Measurements from ENCODE around the gene STUB1.
A peak's percentile ranks its signal among the peaks of the same experiment; 100 is the strongest.
"Not testable (repeated sequence)": the region's sequence is repeated elsewhere in the genome, so short reads cannot be mapped to it uniquely, and the experiment has no call there.

Gene STUB1

GRCh38 chr16:678858-679813 lies 1.1 kb upstream of the STUB1 start:
- peak in 1 of 3 experiments; percentile 40 for DNase-seq (ENCODE audit: low read depth in 3 of 3)

DNA sequence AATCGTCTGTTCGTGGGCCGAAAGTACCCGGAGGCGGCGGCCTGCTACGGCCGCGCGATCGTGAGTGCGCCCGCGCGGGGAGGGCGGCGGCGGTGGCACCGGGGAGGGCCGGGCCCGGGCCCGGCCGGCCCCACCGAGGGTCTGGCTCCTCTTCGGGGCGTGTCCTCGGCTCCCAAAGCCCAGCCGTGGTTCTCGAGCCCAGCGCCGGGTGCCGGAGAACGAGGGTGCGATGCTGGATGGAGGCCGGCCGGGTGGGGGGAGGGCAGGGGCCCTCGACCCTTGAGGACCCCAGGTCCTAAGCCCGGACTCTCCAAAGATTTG lies 375 bp downstream of the STUB1 start:
- DNase-seq (ENCODE audit: low read depth in 3 of 3): no peak

DNA sequence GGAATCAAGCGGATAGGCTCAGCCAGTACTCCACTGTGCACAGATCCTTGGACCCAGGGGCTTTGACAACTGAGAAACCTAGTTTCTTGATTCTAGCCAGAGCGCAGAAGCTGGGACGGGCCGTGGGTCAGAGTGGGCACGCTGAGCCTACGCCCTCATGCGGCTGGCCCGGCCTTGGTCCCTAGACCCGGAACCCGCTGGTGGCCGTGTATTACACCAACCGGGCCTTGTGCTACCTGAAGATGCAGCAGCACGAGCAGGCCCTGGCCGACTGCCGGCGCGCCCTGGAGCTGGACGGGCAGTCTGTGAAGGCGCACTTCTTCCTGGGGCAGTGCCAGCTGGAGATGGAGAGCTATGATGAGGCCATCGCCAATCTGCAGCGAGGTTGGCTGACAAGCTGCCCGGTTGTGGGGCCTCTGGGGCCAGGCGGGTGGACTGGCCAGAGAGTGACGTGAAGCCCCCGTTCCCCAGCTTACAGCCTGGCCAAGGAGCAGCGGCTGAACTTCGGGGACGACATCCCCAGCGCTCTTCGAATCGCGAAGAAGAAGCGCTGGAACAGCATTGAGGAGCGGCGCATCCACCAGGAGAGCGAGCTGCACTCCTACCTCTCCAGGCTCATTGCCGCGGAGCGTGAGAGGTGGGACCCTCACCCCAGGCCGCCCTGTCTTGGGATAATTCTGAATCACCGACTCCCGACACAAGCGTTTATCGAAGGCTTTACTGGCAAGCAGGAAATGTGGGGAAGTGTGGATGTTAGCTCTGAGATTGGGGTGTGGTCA lies 946 bp downstream of the STUB1 start:
- no peak for DNase-seq (ENCODE audit: low read depth in 3 of 3)

DNA sequence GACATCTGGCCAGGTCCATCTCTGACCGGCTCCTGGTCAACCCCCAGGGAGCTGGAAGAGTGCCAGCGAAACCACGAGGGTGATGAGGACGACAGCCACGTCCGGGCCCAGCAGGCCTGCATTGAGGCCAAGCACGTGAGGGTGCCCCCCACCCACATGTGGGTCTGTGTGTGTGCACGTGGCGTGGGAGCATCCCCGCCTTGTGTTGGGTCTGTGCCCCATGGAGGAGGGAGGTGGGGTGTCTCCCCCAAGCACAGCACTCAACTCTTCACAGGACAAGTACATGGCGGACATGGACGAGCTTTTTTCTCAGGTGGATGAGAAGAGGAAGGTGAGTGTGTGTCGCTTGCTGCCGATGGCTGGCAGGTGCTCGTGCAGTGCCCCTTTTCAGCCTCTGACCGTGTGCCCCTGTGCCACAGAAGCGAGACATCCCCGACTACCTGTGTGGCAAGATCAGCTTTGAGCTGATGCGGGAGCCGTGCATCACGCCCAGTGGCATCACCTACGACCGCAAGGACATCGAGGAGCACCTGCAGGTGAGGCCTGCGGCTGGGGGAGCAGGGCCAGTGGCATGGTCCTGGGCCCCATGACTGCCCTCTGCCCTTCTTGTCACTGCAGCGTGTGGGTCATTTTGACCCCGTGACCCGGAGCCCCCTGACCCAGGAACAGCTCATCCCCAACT lies 1.7 kb downstream of the STUB1 start:
- DNase-seq (ENCODE audit: low read depth in 3 of 3): no peak

GRCh38 chr16:682493-683395 lies 2.5 kb downstream of the STUB1 start:
- no peak for DNase-seq (ENCODE audit: low read depth in 3 of 3)

DNA sequence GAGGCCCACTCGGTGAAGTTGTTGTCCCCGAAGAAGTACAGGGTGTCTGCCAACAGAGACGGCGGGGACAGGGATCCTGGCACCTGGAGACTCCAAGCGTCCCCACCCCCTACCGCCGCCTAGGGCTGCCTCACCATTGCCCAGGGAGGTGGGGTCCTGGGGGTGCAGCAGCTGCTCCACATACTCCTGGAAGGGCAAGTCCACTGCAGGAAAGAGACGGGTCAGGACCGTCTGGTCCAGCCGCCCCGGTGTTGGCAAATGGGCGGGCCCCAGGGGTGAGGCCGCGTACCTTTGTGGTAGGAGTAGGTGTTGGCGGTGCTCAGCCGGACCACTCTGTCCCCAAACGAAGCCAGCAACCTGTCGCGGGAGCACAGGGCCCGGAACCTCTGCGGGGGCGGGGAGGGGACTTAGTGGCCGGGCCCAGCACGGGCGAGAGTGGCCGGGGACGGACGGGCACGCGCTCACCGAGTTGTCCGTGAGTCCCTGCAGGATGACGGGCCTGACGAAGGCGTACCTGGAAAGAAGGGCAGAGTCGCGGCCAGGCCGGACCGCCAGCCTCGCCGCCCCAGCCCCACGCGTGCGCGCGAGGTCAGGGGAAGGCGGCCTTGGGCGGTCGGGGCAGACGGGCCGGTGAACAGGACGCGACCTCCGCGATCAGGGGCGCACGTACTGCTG lies 3.3 kb downstream of the STUB1 start:
- DNase-seq (ENCODE audit: low read depth in 3 of 3): no peak

- DNase-seq (ENCODE audit: low read depth in 3 of 3): peak; percentile 92 to 95 (median 92)
These were observed 4.0 kb downstream of the STUB1 start, which contains the start of gene JMJD8 for GRCh38 chr16:684071-684794. Gene JMJD8 (minus strand): TSS chr16:684334. CDS start chr16:684319, 15 bp downstream.

DNA sequence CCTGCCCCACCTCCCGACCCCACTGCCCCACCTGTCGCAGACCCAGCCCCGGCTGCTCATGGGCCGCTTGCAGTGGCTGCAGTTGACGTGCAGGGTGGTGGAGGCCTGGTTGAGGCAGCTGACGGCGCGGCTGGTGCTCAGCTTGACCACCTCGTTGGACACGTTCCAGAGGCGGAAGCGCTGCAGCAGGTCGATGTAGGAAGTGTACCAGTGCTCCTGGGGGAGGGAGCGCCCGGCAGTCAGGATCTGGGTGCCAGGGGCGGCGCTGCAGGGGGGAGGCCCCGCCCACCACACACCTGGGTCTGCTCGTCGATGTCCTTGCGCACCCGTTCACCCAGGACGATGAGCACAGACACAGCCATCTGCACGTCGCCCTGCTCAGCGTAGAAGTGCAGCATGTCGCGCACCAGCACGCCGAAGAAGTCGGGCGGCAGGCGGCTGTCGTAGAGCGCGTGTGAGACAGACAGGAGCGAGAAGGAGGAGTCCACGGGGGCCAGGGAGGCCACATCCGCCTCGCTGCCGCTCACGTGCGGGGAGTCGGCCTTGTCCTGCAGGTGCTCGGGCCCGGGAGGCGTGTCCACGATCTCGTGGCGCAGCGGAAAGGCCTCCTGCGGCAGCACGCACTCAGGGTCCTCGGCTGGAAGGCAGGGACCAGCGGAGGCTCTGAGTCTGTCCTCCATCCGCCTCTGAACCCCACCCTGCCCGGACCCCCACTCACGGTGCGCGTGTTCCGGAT lies 4.9 kb downstream of the STUB1 start:
- DNase-seq (ENCODE audit: low read depth in 3 of 3): no peak

DNA sequence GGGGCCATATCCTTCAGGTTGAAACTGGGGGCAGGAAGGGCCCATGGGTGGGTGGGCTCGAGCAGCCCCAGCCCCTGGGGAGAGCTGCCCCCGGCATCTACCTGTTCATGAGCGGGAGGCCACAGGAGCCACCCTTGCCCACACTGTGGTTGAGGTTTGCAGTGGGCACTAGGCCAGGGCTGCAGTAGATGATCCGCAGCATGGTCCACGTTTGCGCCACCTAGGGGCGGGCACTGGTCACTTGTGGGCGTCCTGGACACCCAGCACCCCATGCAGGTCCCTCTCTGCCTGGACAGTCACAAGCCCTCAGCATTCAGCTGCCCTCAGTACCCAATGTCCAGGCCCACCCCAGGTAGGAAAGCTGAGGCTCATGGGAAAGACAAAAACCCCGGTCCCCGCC lies 5.8 kb downstream of the STUB1 start:
- DNase-seq (ENCODE audit: low read depth in 3 of 3): no peak

- DNase-seq (ENCODE audit: low read depth in 3 of 3): no peak
These were observed 6.5 kb downstream of the STUB1 start for GRCh38 chr16:686459-687260.

DNA sequence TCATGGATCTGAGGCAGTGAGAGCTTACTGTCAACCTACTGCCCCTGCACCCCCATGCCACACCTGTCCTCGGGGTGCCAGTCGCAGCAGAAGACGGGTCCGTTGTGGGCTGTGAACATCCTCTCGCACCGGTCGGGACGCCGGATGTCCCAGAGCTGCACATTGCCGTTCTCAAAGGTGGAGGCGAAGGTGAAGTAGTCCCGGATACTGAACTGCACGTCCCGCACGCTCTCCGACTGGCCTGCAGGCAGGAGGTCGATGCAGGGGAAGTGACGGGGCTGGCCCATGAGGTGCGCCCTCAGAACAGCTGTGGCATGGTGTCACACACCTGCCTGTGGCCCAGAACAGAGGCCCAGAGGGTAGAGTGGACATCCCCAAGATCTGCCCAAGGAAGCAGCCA lies 7.3 kb downstream of the STUB1 start:
- DNase-seq (ENCODE audit: low read depth in 3 of 3): no peak

DNA sequence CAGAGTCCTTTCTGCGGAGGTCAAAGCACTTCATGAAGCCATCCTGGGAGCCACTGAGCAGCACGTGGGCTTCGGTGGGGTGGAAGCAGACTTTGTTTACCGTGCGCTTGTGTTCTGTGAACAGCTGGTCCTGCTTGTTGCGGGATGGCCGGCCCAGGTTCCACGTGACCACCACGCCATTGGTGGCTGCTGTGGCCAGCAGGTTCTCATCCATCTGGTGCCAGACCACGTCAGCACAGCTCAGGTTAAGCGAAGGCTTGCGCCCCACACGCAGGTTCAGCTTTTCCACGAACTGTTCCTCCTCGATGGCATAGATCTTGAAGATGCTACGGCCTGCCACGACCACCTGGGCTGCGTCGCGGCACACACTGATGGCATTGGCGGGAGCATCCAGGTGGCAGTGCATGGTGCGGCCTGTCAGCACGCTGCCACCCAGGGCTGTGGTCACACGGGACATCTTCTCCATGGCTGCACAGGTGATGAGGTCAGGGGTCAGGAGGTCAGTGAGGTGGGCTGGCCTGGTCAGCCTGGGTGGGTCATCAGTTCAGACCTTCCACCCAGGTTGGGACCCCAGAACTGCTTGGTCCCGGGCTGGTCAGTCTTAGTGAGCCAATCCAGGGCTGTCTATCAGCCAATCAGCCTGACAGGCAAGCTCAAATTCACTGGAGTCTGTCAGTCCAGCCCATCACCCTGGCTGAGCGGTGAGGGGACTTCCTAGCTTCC lies 9.1 kb downstream of the STUB1 start:
- DNase-seq (ENCODE audit: low read depth in 3 of 3): no peak

DNA sequence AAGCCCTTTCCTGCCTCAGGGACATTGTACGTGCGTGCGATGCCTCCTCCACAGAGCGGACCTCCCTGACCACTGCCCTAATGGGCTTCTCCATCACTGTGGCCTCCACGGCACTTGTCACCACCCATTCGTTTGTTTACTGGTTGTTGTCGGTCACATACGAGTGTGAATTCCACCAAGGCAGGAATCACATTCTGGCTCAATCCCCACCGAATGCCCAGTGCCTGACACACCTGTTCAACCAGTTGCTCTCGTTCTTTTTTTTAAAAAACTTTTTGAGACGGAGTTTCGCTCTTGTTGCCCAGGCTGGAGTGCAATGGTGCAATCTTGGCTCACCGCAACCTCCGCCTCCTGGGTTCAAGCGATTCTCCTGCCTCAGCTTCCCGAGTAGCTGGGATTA lies 11.0 kb downstream of the STUB1 start:
- DNase-seq (ENCODE audit: low read depth in 3 of 3): not testable (repeated sequence)

GRCh38 chr16:692356-693108 lies 12.3 kb downstream of the STUB1 start:
- no peak for DNase-seq (ENCODE audit: low read depth in 3 of 3)

- no peak for DNase-seq (ENCODE audit: low read depth in 3 of 3)
These were observed 13.2 kb downstream of the STUB1 start for GRCh38 chr16:693364-693763.

- DNase-seq (ENCODE audit: low read depth in 3 of 3): no peak
These were observed 13.6 kb downstream of the STUB1 start for GRCh38 chr16:693766-694165.

All from stimulated activated CD4-positive, alpha-beta T cell treated with anti-CD3 and anti-CD28 coated beads, TNF-alpha, amount 100 ng/mL, for 4 hours (primary cell).